Left cardiac atrium (tissue), 4 donors: ENCODE data around the gene PAGE2B. TPM values are rescaled to one million over a fixed set of nuclear protein-coding genes. Genes with fewer than 3 reads are reported as not detected.
A peak's percentile ranks its signal among the peaks of the same experiment; 100 is the strongest.
"Not testable (repeated sequence)": the region's sequence is repeated elsewhere in the genome, so short reads cannot be mapped to it uniquely, and the experiment has no call there.

Experiments used
- ATAC-seq, 2 donors: fragments of 200-7000 bp; cut with Tn5 transposase; one replicate each; pipeline ENCODE4 v1.9.1; 2020; ENCODE audit warnings: mild to moderate bottlenecking in 2 of 2, moderate library complexity in 2 of 2
- DNase-seq: peaks from one replicate; pipeline ENCODE4 v3.0.0-alpha.2; 2020
- intact Hi-C, 2 donors: fragments of 100-400 bp; cut with DNase I; formaldehyde crosslinking; loops; one replicate each; pipeline versions ENCODE4 v1.14.1 to v1.15.1; 2022 to 2023
- total RNA-seq, 2 donors: library from RNA; stranded (reverse); fragmentation: NEBNext Ultra II Directional; extraction: Animal tissue kit (Norgen Biotek cat#: 25700); gene quantifications; one replicate each; pipeline ENCODE4 v1.2.1, GENCODE V29; 2021
- donor health status: DM: no; HTN: yes; CAD: no.
- donor health status: DM: no; HTN: yes; CAD: no; lungs with severe emphysema.
- donor health status: DM: yes; HTN: yes; CAD: no.
- donor health status: Dilated cardiomyopathy.

Gene PAGE2B
- total RNA-seq, 2 donors from 2014 or later = not detected

- DNase-seq (no peak), ATAC-seq (no peak)
- intact Hi-C loops = no loop called here
Measured at GRCh38 chrX:55102754-55103153, 27.9 kb downstream of the PAGE2B start.

- intact Hi-C loops = no loop called here
- ATAC-seq (no peak), DNase-seq (no peak)
Measured at GRCh38 chrX:55107262-55107661, 32.4 kb downstream of the PAGE2B start.

GRCh38 chrX:55107911-55108310 lies 33.1 kb downstream of the PAGE2B start:
- DNase-seq (no peak), ATAC-seq (no peak)
- intact Hi-C loops = no loop called here

GRCh38 chrX:55109306-55109705 lies 34.5 kb downstream of the PAGE2B start:
- no peak for ATAC-seq
- DNase-seq = peak; percentile 22
- intact Hi-C loops = no loop called here

- intact Hi-C loops = no loop called here
- ATAC-seq (no peak), DNase-seq (no peak)
Measured at GRCh38 chrX:55111578-55112254, 36.9 kb downstream of the PAGE2B start.

- intact Hi-C loops, ATAC-seq, DNase-seq: not testable (repeated sequence)
Measured at GRCh38 chrX:55116589-55116988, 41.8 kb downstream of the PAGE2B start.

GRCh38 chrX:55118574-55118973 lies 43.7 kb downstream of the PAGE2B start:
- intact Hi-C loops = no loop called here
- ATAC-seq = peak in 1 of 2 donors; percentile 44
- no peak for DNase-seq

- intact Hi-C loops = no loop called here
- no peak for DNase-seq
Measured at GRCh38 chrX:55119271-55119670, 44.4 kb downstream of the PAGE2B start.

GRCh38 chrX:55119712-55120111 lies 44.9 kb downstream of the PAGE2B start:
- no peak for ATAC-seq
- intact Hi-C loops = no loop called here
- DNase-seq = no peak

More at GRCh38 chrX:55119271-55119670, 44.4 kb downstream of the PAGE2B start:
- no peak for ATAC-seq

- DNase-seq (no peak), ATAC-seq (no peak)
- intact Hi-C loops = no loop called here
Measured at GRCh38 chrX:55120761-55121358, 46.0 kb downstream of the PAGE2B start.

- ATAC-seq (no peak), DNase-seq (no peak)
- intact Hi-C loops = no loop called here
Measured at GRCh38 chrX:55123900-55124299, 49.1 kb downstream of the PAGE2B start.

- ATAC-seq (no peak), DNase-seq (no peak)
- intact Hi-C loops = no loop called here
Measured at GRCh38 chrX:55127692-55128091, 52.9 kb downstream of the PAGE2B start.

Other genes with a start within 250 kb of the PAGE2B start
- gene TRO, start 154.2 kb upstream of the PAGE2B start, total RNA-seq = 1 to 10 TPM; 3.7 to 4.9 TPM
- 1 to 10 TPM in 1 of 2 donors, under 1 TPM in 1; 0.71 to 2.5 TPM for gene PFKFB1, start 80.8 kb upstream of the PAGE2B start, total RNA-seq
- gene APEX2, start 74.7 kb upstream of the PAGE2B start, total RNA-seq = 1 to 10 TPM; 8.9 to 9.1 TPM
- gene ALAS2, start 44.1 kb upstream of the PAGE2B start, total RNA-seq = 1 to 10 TPM in 1 of 2 donors, under 1 TPM in 1; 0.53 to 1.1 TPM
- gene PAGE2, start 14.0 kb downstream of the PAGE2B start, total RNA-seq = not detected
- gene PAGE5, start 145.3 kb downstream of the PAGE2B start, total RNA-seq = not detected
- not detected for gene PAGE3, start 189.9 kb downstream of the PAGE2B start, total RNA-seq